HCT116 (cell line): Measurements from ENCODE around the gene C12orf50. TPM values are rescaled to one million over a fixed set of nuclear protein-coding genes. Genes with fewer than 3 reads are reported as not detected.

ENCODE experiments used
- ATAC-seq: fragments of 200-7000 bp; cut with Tn5 transposase; 2 replicates; pipeline ENCODE4 v1.9.1; 2020; ENCODE audit warnings: mild to moderate bottlenecking, moderate library complexity
- BruUV-seq: library from RNA; stranded (reverse); fragments of 400-500 nt; replicated peaks from 2 replicates; lab custom pipeline; 2021; lab: Mats Ljungman, UMichigan
- CTCF ChIA-PET: fragments of 300-600 bp; sonication (Branson Sonifier 250); formaldehyde crosslinking; loops from one replicate; lab custom pipeline; 2021; ENCODE audit warnings: antibody characterized with exemption; lab: Charles Lee
- POLR2A ChIA-PET: fragments of 300-600, 350-600 bp; sonication (Branson Sonifier 250); formaldehyde crosslinking; loops from one replicate; lab custom pipeline; 2021; ENCODE audit warnings: antibody characterized with exemption; lab: Charles Lee
- RAD21 ChIA-PET, 2 experiments: fragments of 300-600 bp; sonication (Branson Sonifier 250); formaldehyde crosslinking; loops; one replicate each; lab custom pipeline; 2023; ENCODE audit warnings: low total read pairs in 2 of 2; ENCODE audit not compliant: uncharacterized antibody in 2 of 2, unreplicated experiment in 2 of 2, low non-redundant PET in 1 of 2; lab: Charles Lee
- DNase-seq: peaks from one replicate; pipeline ENCODE4 v3.0.0-alpha.2; 2010; ENCODE audit warnings: low read depth, low spot score
- H2AFZ ChIP-seq: fragments of 200-600 bp; shearing (Covaris generic), sonication (generic); 2 replicates; pipeline ENCODE4 v1.6.1; 2017; ENCODE audit warnings: low read depth, mixed run types, mixed read lengths, antibody characterized with exemption, low read length; ENCODE audit not compliant: poor library complexity, severe bottlenecking
- H3K27ac ChIP-seq: 2 replicates; pipeline ENCODE4 v1.5.1; 2012; ENCODE audit warnings: low read depth, low read length
- H3K27me3 ChIP-seq: fragments of 200-600 bp; sonication (generic); 2 replicates; pipeline ENCODE4 v1.6.1; 2016; ENCODE audit warnings: mixed run types, low read length, mixed read lengths; ENCODE audit not compliant: insufficient read depth
- H3K36me3 ChIP-seq, 2 experiments: fragments of 200-500 bp in 1 of 2; fragments of 200-600 bp in 1 of 2; sonication (Bioruptor generic) in 1 of 2; sonication (generic) in 1 of 2; 2 replicates each; pipeline versions ENCODE4 v1.5.1 to v1.6.1; 2014 to 2016; ENCODE audit warnings: low read length in 2 of 2, inconsistent platforms in 1 of 2, mixed read lengths in 1 of 2, mixed run types in 1 of 2; ENCODE audit not compliant: insufficient read depth in 2 of 2, control insufficient read depth in 1 of 2
- H3K4me1 ChIP-seq, 2 experiments: fragments of 200-600 bp in 1 of 2; sonication (generic) in 1 of 2; 2 replicates each; pipeline versions ENCODE4 v1.5.1 to v1.6.1; 2012 to 2017; ENCODE audit warnings: low read length in 2 of 2, inconsistent platforms in 1 of 2, mild to moderate bottlenecking in 1 of 2, mixed read lengths in 1 of 2, mixed run types in 1 of 2, moderate library complexity in 1 of 2; ENCODE audit not compliant: insufficient read depth in 2 of 2, control insufficient read depth in 1 of 2
- H3K4me2 ChIP-seq: fragments of 200-600 bp; sonication (generic); 2 replicates; pipeline ENCODE4 v1.6.1; 2017; ENCODE audit warnings: mixed run types, low read length, mixed read lengths
- H3K4me3 ChIP-seq, 2 experiments: fragments of 200-600 bp in 1 of 2; sonication (generic) in 1 of 2; replicated peaks in 1 of 2; 2 replicates each; pipeline ENCODE4 v1.5.1; 2011 to 2016; ENCODE audit warnings: low read length in 2 of 2, control low read depth in 1 of 2, low read depth in 1 of 2, mild to moderate bottlenecking in 1 of 2, mixed read lengths in 1 of 2, mixed run types in 1 of 2
- H3K79me2 ChIP-seq: fragments of 200-600 bp; sonication (generic); 2 replicates; pipeline ENCODE4 v1.6.1; 2017; ENCODE audit warnings: mild to moderate bottlenecking, mixed run types, low read length, moderate library complexity, mixed read lengths; ENCODE audit not compliant: insufficient read depth
- H3K9ac ChIP-seq: fragments of 200-600 bp; sonication (generic); 2 replicates; pipeline ENCODE4 v1.6.1; 2016; ENCODE audit warnings: low read length, mixed read lengths
- H3K9me2 ChIP-seq: fragments of 200-600 bp; sonication (generic), shearing (Covaris generic); 2 replicates; pipeline ENCODE4 v1.6.1; 2017; ENCODE audit warnings: mixed run types, mild to moderate bottlenecking, moderate library complexity; ENCODE audit not compliant: insufficient read depth
- H3K9me3 ChIP-seq, 2 experiments: fragments of 200-500 bp in 1 of 2; fragments of 200-600 bp in 1 of 2; sonication (Bioruptor generic) in 1 of 2; sonication (generic) in 1 of 2; 2 replicates each; pipeline ENCODE4 v1.6.1; 2014 to 2017; ENCODE audit warnings: low read length in 2 of 2, mixed read lengths in 2 of 2, inconsistent platforms in 1 of 2, low read depth in 1 of 2, mild to moderate bottlenecking in 1 of 2, mixed run types in 1 of 2, moderate library complexity in 1 of 2; ENCODE audit not compliant: control insufficient read depth in 1 of 2, insufficient read depth in 1 of 2
- H4K20me1 ChIP-seq: fragments of 200-600 bp; sonication (generic), shearing (Covaris generic); 2 replicates; pipeline ENCODE4 v1.6.1; 2017; ENCODE audit warnings: mixed run types, mild to moderate bottlenecking, moderate library complexity; ENCODE audit not compliant: insufficient read depth
- CBX3 ChIP-seq: IDR thresholded peaks from 2 replicates; pipeline ENCODE4 v1.6.1; 2012; ENCODE audit warnings: low read depth
- CEBPB ChIP-seq: IDR thresholded peaks from 2 replicates; pipeline ENCODE4 v1.6.1; 2012; ENCODE audit warnings: low read depth
- EGR1 ChIP-seq: IDR thresholded peaks from 2 replicates; pipeline ENCODE4 v1.6.1; 2012; ENCODE audit warnings: low read depth
- EZH2 ChIP-seq: fragments of 200-600 bp; sonication (generic); IDR thresholded peaks from 2 replicates; pipeline ENCODE4 v1.6.1; 2017; ENCODE audit warnings: antibody characterized with exemption, mixed run types
- EZH2phosphoT487 ChIP-seq: fragments of 200-600 bp; IDR thresholded peaks from 2 replicates; pipeline ENCODE4 v1.6.1; 2018; ENCODE audit warnings: antibody characterized with exemption, borderline replicate concordance
- FOSL1 ChIP-seq: IDR thresholded peaks from 2 replicates; pipeline ENCODE4 v1.6.1; 2012; ENCODE audit warnings: low read depth
- JUND ChIP-seq: IDR thresholded peaks from 2 replicates; pipeline ENCODE4 v1.6.1; 2012
- POLR2AphosphoS5 ChIP-seq: IDR thresholded peaks from 2 replicates; pipeline ENCODE4 v1.6.1; 2011; ENCODE audit warnings: mild to moderate bottlenecking, low read depth, low read length, moderate library complexity
- RAD21 ChIP-seq: IDR thresholded peaks from 2 replicates; pipeline ENCODE4 v1.6.1; 2012; ENCODE audit warnings: low read depth, mild to moderate bottlenecking
- SIN3A ChIP-seq: IDR thresholded peaks from 2 replicates; pipeline ENCODE4 v1.6.1; 2012; ENCODE audit warnings: low read depth
- SP1 ChIP-seq: IDR thresholded peaks from 2 replicates; pipeline ENCODE4 v1.6.1; 2012; ENCODE audit warnings: low read depth
- SRF ChIP-seq: IDR thresholded peaks from 2 replicates; pipeline ENCODE4 v1.6.1; 2012; ENCODE audit warnings: low read depth
- TCF7L2 ChIP-seq: IDR thresholded peaks from 2 replicates; pipeline ENCODE4 v1.7.0; 2011; ENCODE audit warnings: borderline replicate concordance, inconsistent platforms; ENCODE audit not compliant: insufficient read depth, insufficient read length; ENCODE audit errors: extremely low read depth
- ZFX ChIP-seq: fragments of 450-650 bp; IDR thresholded peaks from 2 replicates; pipeline ENCODE4 v1.6.1; 2017
- intact Hi-C: fragments of 100-400 bp; cut with micrococcal nuclease; formaldehyde crosslinking; loops from 2 replicates; pipeline ENCODE4 v1.10.0; 2022
- total RNA-seq: library from RNA; stranded (reverse); gene quantifications from one replicate; pipeline ENCODE4 v1.2.1, GENCODE V29; 2021; ENCODE audit not compliant: unreplicated experiment
- TF ChIP-seq, protein P1 (sequence below), 3 experiments: fragments of 200-600 bp in 1 of 3; sonication (generic) in 1 of 3; IDR thresholded peaks in 2 of 3; conservative IDR thresholded peaks in 1 of 3; 2 replicates each; pipeline ENCODE4 v1.5.1; 2012 to 2017; ENCODE audit warnings: low read depth in 2 of 3, low read length in 2 of 3, antibody characterized with exemption in 1 of 3, borderline replicate concordance in 1 of 3, control low read depth in 1 of 3, mild to moderate bottlenecking in 1 of 3, mixed read lengths in 1 of 3, mixed run types in 1 of 3, moderate library complexity in 1 of 3; ENCODE audit not compliant: insufficient read depth in 1 of 3
- TF ChIP-seq, protein P2 (sequence below): IDR thresholded peaks from 2 replicates; pipeline ENCODE4 v1.6.1; 2012
- TF ChIP-seq, protein P3 (sequence below): IDR thresholded peaks from 2 replicates; pipeline ENCODE4 v1.6.1; 2011; ENCODE audit warnings: mild to moderate bottlenecking, low read length, moderate library complexity; ENCODE audit not compliant: insufficient replicate concordance; ENCODE audit errors: extremely low read depth

Gene C12orf50
- total RNA-seq, 1 experiment from 2014 or later = not detected

DNA sequence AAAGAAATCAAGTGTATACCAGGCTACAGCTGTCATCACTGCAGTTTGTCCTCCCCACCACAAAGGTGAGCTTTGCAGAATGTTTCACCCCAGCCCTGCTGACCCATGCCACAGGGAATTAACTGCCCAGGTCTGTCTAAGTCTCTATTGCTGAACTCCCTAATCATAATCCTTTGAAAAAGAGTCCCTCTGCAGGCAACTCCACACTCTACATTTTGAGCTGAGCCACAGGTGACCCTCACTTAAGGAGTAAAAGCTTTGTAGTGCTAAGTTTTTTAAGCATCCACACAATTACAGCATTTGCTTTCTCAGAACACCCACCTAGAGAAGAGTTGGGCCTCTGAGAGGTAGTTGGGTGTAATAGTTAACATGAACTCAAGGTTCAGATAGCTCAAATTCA, 90.0 kb downstream of the C12orf50 start:
- H3K27ac ChIP-seq = no peak overlapping the region
- H2AFZ ChIP-seq = no peak overlapping the region
- TF ChIP-seq RAD21 = 0 out of 2 replicates have a peak, but pooled peaks have one; percentile 4
- TF ChIP-seq FOSL1 = no peak
- BruUV-seq = no TSS peak
- no peaks in the 10 kb centered on the region for H3K36me3 ChIP-seq
- H4K20me1 ChIP-seq = no peaks in the 10 kb centered on the region
- H3K4me3 ChIP-seq = no peak overlapping the region
- no peak overlapping the region for H3K9ac ChIP-seq
- ChIA-PET POLR2A (no interaction called here), CTCF (no interaction called here), RAD21 (no interaction called here)
- H3K4me1 ChIP-seq = no peaks in the 10 kb centered on the region
- intact Hi-C loops = no loop called here
- no peak overlapping the region for H3K4me2 ChIP-seq
- no peaks in the 10 kb centered on the region for H3K9me2 ChIP-seq
- H3K9me3 ChIP-seq = no peaks in the 10 kb centered on the region
- no peak for DNase-seq
- ATAC-seq = no peak
- no peaks in the 10 kb centered on the region for H3K79me2 ChIP-seq
- no peaks in the 10 kb centered on the region for H3K27me3 ChIP-seq

DNA sequence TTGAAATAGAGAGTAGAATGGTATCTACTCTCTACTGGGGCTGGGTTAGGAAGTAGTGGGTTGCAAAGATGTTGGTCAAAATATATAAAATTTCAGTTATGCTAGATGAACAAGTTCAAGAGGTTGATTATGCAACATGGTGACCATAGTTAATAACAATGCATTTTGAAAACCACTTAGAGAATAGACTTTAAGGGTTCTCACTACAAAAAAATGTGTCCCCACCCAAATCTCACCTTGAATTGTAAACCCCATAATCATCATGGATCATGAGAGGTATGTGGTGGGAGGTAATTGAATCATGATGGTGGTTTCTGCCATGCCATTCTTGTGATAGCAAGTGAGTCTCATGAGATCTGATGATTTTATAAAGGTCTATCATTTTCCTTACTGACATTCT, 94.0 kb downstream of the C12orf50 start:
- H3K36me3 ChIP-seq = no peaks in the 10 kb centered on the region
- H3K9me3 ChIP-seq = no peaks in the 10 kb centered on the region
- H3K9ac ChIP-seq = no peak overlapping the region
- H3K27me3 ChIP-seq = no peaks in the 10 kb centered on the region
- ATAC-seq = no peak
- POLR2A ChIA-PET = no interaction called here
- H3K4me2 ChIP-seq = no peak overlapping the region
- CTCF ChIA-PET = no interaction called here
- RAD21 ChIA-PET = no interaction called here
- no peak overlapping the region for H3K27ac ChIP-seq
- BruUV-seq = no TSS peak
- H2AFZ ChIP-seq = no peak overlapping the region
- no peaks in the 10 kb centered on the region for H3K9me2 ChIP-seq
- no peaks in the 10 kb centered on the region for H3K79me2 ChIP-seq
- no peak overlapping the region for H3K4me3 ChIP-seq
- no peaks in the 10 kb centered on the region for H3K4me1 ChIP-seq
- no peak for DNase-seq
- intact Hi-C loops = no loop called here
- H4K20me1 ChIP-seq = no peaks in the 10 kb centered on the region
- TF ChIP-seq TCF7L2 (no peak), SRF (no peak), EZH2 (no peak), EZH2phosphoT487 (no peak), FOSL1 (no peak), EGR1 (no peak), ZFX (no peak), RAD21 (no peak), SIN3A (no peak), POLR2AphosphoS5 (no peak), CEBPB (no peak), SP1 (no peak), CBX3 (no peak), JUND (no peak)
- TF ChIP-seq, protein P1, sequence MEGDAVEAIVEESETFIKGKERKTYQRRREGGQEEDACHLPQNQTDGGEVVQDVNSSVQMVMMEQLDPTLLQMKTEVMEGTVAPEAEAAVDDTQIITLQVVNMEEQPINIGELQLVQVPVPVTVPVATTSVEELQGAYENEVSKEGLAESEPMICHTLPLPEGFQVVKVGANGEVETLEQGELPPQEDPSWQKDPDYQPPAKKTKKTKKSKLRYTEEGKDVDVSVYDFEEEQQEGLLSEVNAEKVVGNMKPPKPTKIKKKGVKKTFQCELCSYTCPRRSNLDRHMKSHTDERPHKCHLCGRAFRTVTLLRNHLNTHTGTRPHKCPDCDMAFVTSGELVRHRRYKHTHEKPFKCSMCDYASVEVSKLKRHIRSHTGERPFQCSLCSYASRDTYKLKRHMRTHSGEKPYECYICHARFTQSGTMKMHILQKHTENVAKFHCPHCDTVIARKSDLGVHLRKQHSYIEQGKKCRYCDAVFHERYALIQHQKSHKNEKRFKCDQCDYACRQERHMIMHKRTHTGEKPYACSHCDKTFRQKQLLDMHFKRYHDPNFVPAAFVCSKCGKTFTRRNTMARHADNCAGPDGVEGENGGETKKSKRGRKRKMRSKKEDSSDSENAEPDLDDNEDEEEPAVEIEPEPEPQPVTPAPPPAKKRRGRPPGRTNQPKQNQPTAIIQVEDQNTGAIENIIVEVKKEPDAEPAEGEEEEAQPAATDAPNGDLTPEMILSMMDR (IDR thresholded peaks at IDR 0.05 in 2 of 3, conservative IDR thresholded peaks at IDR 0.05 in 1 of 3; ENCODE audit: borderline replicate concordance in 1 of 3, insufficient read depth in 1 of 3, low read depth in 2 of 3, low read length in 2 of 3) = no peak
- TF ChIP-seq, protein P2, sequence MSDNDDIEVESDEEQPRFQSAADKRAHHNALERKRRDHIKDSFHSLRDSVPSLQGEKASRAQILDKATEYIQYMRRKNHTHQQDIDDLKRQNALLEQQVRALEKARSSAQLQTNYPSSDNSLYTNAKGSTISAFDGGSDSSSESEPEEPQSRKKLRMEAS = no peak
- TF ChIP-seq, protein P3, sequence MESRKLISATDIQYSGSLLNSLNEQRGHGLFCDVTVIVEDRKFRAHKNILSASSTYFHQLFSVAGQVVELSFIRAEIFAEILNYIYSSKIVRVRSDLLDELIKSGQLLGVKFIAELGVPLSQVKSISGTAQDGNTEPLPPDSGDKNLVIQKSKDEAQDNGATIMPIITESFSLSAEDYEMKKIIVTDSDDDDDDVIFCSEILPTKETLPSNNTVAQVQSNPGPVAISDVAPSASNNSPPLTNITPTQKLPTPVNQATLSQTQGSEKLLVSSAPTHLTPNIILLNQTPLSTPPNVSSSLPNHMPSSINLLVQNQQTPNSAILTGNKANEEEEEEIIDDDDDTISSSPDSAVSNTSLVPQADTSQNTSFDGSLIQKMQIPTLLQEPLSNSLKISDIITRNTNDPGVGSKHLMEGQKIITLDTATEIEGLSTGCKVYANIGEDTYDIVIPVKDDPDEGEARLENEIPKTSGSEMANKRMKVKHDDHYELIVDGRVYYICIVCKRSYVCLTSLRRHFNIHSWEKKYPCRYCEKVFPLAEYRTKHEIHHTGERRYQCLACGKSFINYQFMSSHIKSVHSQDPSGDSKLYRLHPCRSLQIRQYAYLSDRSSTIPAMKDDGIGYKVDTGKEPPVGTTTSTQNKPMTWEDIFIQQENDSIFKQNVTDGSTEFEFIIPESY = no peak
